Stomach (tissue), 4 donors: ENCODE data around the gene DOCK9.

Experiments
- CTCF ChIP-seq, 7 experiments: fragments of 450-650 bp in 4 of 7; fragments of 200-600 bp in 3 of 7; sonication (generic) in 3 of 7; IDR thresholded peaks; one replicate each; pipeline ENCODE4 v1.5.1; 2016 to 2019; ENCODE audit warnings: antibody characterized with exemption in 7 of 7, control low read depth in 2 of 7, mild to moderate bottlenecking in 1 of 7
- EP300 ChIP-seq: sonication (generic); formaldehyde crosslinking; IDR thresholded peaks from one replicate; pipeline ENCODE4 v1.6.1; 2017; ENCODE audit warnings: antibody characterized with exemption
- POLR2AphosphoS5 ChIP-seq, 3 donors: sonication (generic); formaldehyde crosslinking; IDR thresholded peaks; one replicate each; pipeline ENCODE4 v1.6.1; 2016; ENCODE audit warnings: antibody characterized with exemption in 3 of 3

GRCh38 chr13:98890925-98891324, 86.9 kb downstream of the DOCK9 start:
- TF ChIP-seq CTCF (IDR thresholded peaks at IDR 0.05): no peak
- no peak for TF ChIP-seq POLR2AphosphoS5 (IDR thresholded peaks at IDR 0.05)
- no peak for TF ChIP-seq EP300
